ENCODE measurements around the gene PDK1.

Gene PDK1

GRCh38 chr2:172655091-172655837 lies 99.4 kb downstream of the PDK1 start:
- no peak for DNase-seq

GRCh38 chr2:172655838-172656573 lies 100.1 kb downstream of the PDK1 start:
- DNase-seq = no peak
